ENCODE measurements around the gene UBIAD1. TPM values are rescaled to one million over a fixed set of nuclear protein-coding genes. Genes with fewer than 3 reads are reported as not detected.
A peak's percentile ranks its signal among the peaks of the same experiment; 100 is the strongest.

Gene UBIAD1
- 6.4 TPM for polyA plus RNA-seq (2012; ENCODE audit: missing spikeins)

GRCh38 chr1:11272832-11273594, at the start of gene UBIAD1:
UBIAD1 (plus strand) TSS chr1:11273198; CDS start chr1:11273532, 334 bp downstream.
- TF ChIP-seq POLR2AphosphoS5 (IDR thresholded peaks at IDR 0.05; ENCODE audit: low read depth, low read length) (peak; percentile 72; the same call in 1 of the 2 replicates), POLR2A (IDR thresholded peaks at IDR 0.05; ENCODE audit: low read depth, low read length) (peak; percentile 85), TAF1 (IDR thresholded peaks at IDR 0.05; ENCODE audit: borderline replicate concordance, low read depth, low read length) (peak; percentile 92)
- FAIRE-seq (peak; percentile 82), DNase-seq (ENCODE audit: insufficient read length) (peak; percentile 85)

GRCh38 chr1:11227106-11228077, 45.6 kb upstream of the UBIAD1 start:
- FAIRE-seq = peak; percentile 90
- TF ChIP-seq POLR2AphosphoS5 (IDR thresholded peaks at IDR 0.05; ENCODE audit: low read depth, low read length) = no peak
- no peak for TF ChIP-seq POLR2A (IDR thresholded peaks at IDR 0.05; ENCODE audit: low read depth, low read length)
- no peak for TF ChIP-seq TAF1 (IDR thresholded peaks at IDR 0.05; ENCODE audit: borderline replicate concordance, low read depth, low read length)
- no peak for DNase-seq (ENCODE audit: insufficient read length)

- TF ChIP-seq TAF1 (IDR thresholded peaks at IDR 0.05; ENCODE audit: borderline replicate concordance, low read depth, low read length) (no peak), POLR2A (IDR thresholded peaks at IDR 0.05; ENCODE audit: low read depth, low read length) (no peak), POLR2AphosphoS5 (IDR thresholded peaks at IDR 0.05; ENCODE audit: low read depth, low read length) (no peak)
- FAIRE-seq (no peak), DNase-seq (ENCODE audit: insufficient read length) (no peak)
Observed at GRCh38 chr1:11229203-11229602, 43.8 kb upstream of the UBIAD1 start.

GRCh38 chr1:11233208-11233607, 39.8 kb upstream of the UBIAD1 start:
- TF ChIP-seq POLR2A (IDR thresholded peaks at IDR 0.05; ENCODE audit: low read depth, low read length) (no peak), TAF1 (IDR thresholded peaks at IDR 0.05; ENCODE audit: borderline replicate concordance, low read depth, low read length) (no peak), POLR2AphosphoS5 (IDR thresholded peaks at IDR 0.05; ENCODE audit: low read depth, low read length) (no peak)
- DNase-seq (ENCODE audit: insufficient read length) (no peak), FAIRE-seq (no peak)

- no peak for DNase-seq (ENCODE audit: insufficient read length)
- no peak for TF ChIP-seq TAF1 (IDR thresholded peaks at IDR 0.05; ENCODE audit: borderline replicate concordance, low read depth, low read length)
- no peak for TF ChIP-seq POLR2A (IDR thresholded peaks at IDR 0.05; ENCODE audit: low read depth, low read length)
- no peak for TF ChIP-seq POLR2AphosphoS5 (IDR thresholded peaks at IDR 0.05; ENCODE audit: low read depth, low read length)
- no peak for FAIRE-seq
Observed at GRCh38 chr1:11237356-11237755, 35.6 kb upstream of the UBIAD1 start.

GRCh38 chr1:11238311-11238710, 34.7 kb upstream of the UBIAD1 start:
- TF ChIP-seq TAF1 (IDR thresholded peaks at IDR 0.05; ENCODE audit: borderline replicate concordance, low read depth, low read length) = no peak
- TF ChIP-seq POLR2A (IDR thresholded peaks at IDR 0.05; ENCODE audit: low read depth, low read length) = no peak
- no peak for TF ChIP-seq POLR2AphosphoS5 (IDR thresholded peaks at IDR 0.05; ENCODE audit: low read depth, low read length)
- FAIRE-seq (no peak), DNase-seq (ENCODE audit: insufficient read length) (no peak)

- DNase-seq (ENCODE audit: insufficient read length) (no peak), FAIRE-seq (no peak)
- no peak for TF ChIP-seq POLR2A (IDR thresholded peaks at IDR 0.05; ENCODE audit: low read depth, low read length)
Observed at GRCh38 chr1:11245248-11245647, 27.8 kb upstream of the UBIAD1 start.

- no peak for DNase-seq (ENCODE audit: insufficient read length)
- 0 out of 2 replicates have a peak, but pooled peaks have one; percentile 27 for TF ChIP-seq POLR2A (IDR thresholded peaks at IDR 0.05; ENCODE audit: low read depth, low read length)
- no peak for TF ChIP-seq POLR2AphosphoS5 (IDR thresholded peaks at IDR 0.05; ENCODE audit: low read depth, low read length)
- no peak for TF ChIP-seq TAF1 (IDR thresholded peaks at IDR 0.05; ENCODE audit: borderline replicate concordance, low read depth, low read length)
- FAIRE-seq = no peak
Observed at GRCh38 chr1:11245904-11246719, 26.9 kb upstream of the UBIAD1 start.

- TF ChIP-seq POLR2AphosphoS5 (IDR thresholded peaks at IDR 0.05; ENCODE audit: low read depth, low read length) = no peak
- TF ChIP-seq POLR2A (IDR thresholded peaks at IDR 0.05; ENCODE audit: low read depth, low read length) = no peak
- TF ChIP-seq TAF1 (IDR thresholded peaks at IDR 0.05; ENCODE audit: borderline replicate concordance, low read depth, low read length) = no peak
- no peak for DNase-seq (ENCODE audit: insufficient read length)
- FAIRE-seq = no peak
Observed at GRCh38 chr1:11248169-11248568, 24.8 kb upstream of the UBIAD1 start.

GRCh38 chr1:11252538-11252937, 20.5 kb upstream of the UBIAD1 start:
- TF ChIP-seq POLR2A (IDR thresholded peaks at IDR 0.05; ENCODE audit: low read depth, low read length) (no peak), POLR2AphosphoS5 (IDR thresholded peaks at IDR 0.05; ENCODE audit: low read depth, low read length) (no peak), TAF1 (IDR thresholded peaks at IDR 0.05; ENCODE audit: borderline replicate concordance, low read depth, low read length) (no peak)
- DNase-seq (ENCODE audit: insufficient read length) (no peak), FAIRE-seq (no peak)

GRCh38 chr1:11253226-11253625, 19.8 kb upstream of the UBIAD1 start:
- no peak for FAIRE-seq
- no peak for DNase-seq (ENCODE audit: insufficient read length)
- no peak for TF ChIP-seq TAF1 (IDR thresholded peaks at IDR 0.05; ENCODE audit: borderline replicate concordance, low read depth, low read length)
- TF ChIP-seq POLR2AphosphoS5 (IDR thresholded peaks at IDR 0.05; ENCODE audit: low read depth, low read length) = no peak
- TF ChIP-seq POLR2A (IDR thresholded peaks at IDR 0.05; ENCODE audit: low read depth, low read length) = no peak
